Measurements from ENCODE around the gene UBE2J2. TPM values are rescaled to one million over a fixed set of nuclear protein-coding genes. Genes with fewer than 3 reads are reported as not detected.

The UBE2J2 gene
- total RNA-seq, 1 experiment from 2014 or later: 83.4 TPM

GRCh38 chr1:1228187-1228586, 45.5 kb downstream of the UBE2J2 start:
- peaks cover 2% of the 10 kb centered on the region for H3K79me1 ChIP-seq (ENCODE audit: insufficient read depth, low read depth, low read length, poor library complexity, severe bottlenecking)
- no peaks in the 10 kb centered on the region for H3K4me1 ChIP-seq (ENCODE audit: insufficient read depth, low read length)
- H3K36me3 Mint-ChIP-seq (ENCODE audit: insufficient read depth in 1 of 3, low read depth in 3 of 3): peaks cover 15 to 45% (median 39%) of the 10 kb centered on the region in 3 experiments
- no peak overlapping the region for H3K4ac ChIP-seq (ENCODE audit: low read depth, low read length)
- no peaks in the 10 kb centered on the region for H3K27me3 Mint-ChIP-seq (ENCODE audit: low read depth)
- H3K14ac ChIP-seq (ENCODE audit: insufficient read depth, low read length): no peak overlapping the region
- no peak overlapping the region for H3K18ac ChIP-seq (ENCODE audit: insufficient read length, low read depth, low read length)
- no peak overlapping the region for H2BK5ac ChIP-seq (ENCODE audit: insufficient read length, low read length)
- H3K4me3 Mint-ChIP-seq: no peak overlapping the region
- DNase-seq: no peak
- TF ChIP-seq CTCF (conservative IDR thresholded peaks at IDR 0.05): no peak
- no peak overlapping the region for H3K56ac ChIP-seq (ENCODE audit: insufficient read length, low read depth, low read length)
- H4K5ac ChIP-seq (ENCODE audit: insufficient read length, low read depth, low read length): no peak overlapping the region
- H3K4me1 Mint-ChIP-seq: peaks cover 7 to 10% of the 10 kb centered on the region in 2 experiments
- no peak overlapping the region for H2AFZ ChIP-seq (ENCODE audit: low read length)
- H3K9ac ChIP-seq (ENCODE audit: extremely low read depth, insufficient read length, low read length): no peak overlapping the region
- no peak overlapping the region for H2BK20ac ChIP-seq (ENCODE audit: low read depth, low read length, poor library complexity, severe bottlenecking)
- H3K9me3 ChIP-seq (ENCODE audit: control insufficient read depth, low read depth, low read length): no peaks in the 10 kb centered on the region
- no peak overlapping the region for H2AK5ac ChIP-seq (ENCODE audit: insufficient read length, low read length)
- H4K20me1 ChIP-seq (ENCODE audit: control insufficient read depth, insufficient read depth, insufficient read length): no peaks in the 10 kb centered on the region
- no peaks in the 10 kb centered on the region for H3K27me3 ChIP-seq (ENCODE audit: insufficient read depth, low read length)
- H3K23me2 ChIP-seq (ENCODE audit: insufficient read length, low read depth, low read length, poor library complexity, severe bottlenecking): peaks cover 6% of the 10 kb centered on the region
- no peak overlapping the region for H3K23ac ChIP-seq (ENCODE audit: insufficient read length, low read depth, low read length)
- no peak overlapping the region for H4K8ac ChIP-seq (replicated peaks; ENCODE audit: insufficient read length, low read depth, low read length)
- no peak overlapping the region for H3K4me2 ChIP-seq (ENCODE audit: insufficient read depth, insufficient read length, low read length)
- no peak overlapping the region for H3K27ac ChIP-seq (ENCODE audit: insufficient read length, low read depth, low read length)
- H2BK12ac ChIP-seq (ENCODE audit: insufficient read length, low read depth, low read length): no peak overlapping the region
- no peak overlapping the region for H2BK15ac ChIP-seq (ENCODE audit: low read depth, low read length)
- H4K91ac ChIP-seq (ENCODE audit: insufficient read length, low read depth, low read length): no peak overlapping the region
- no peaks in the 10 kb centered on the region for H3K9me3 Mint-ChIP-seq
- H3T11ph ChIP-seq (ENCODE audit: low read length): no peak overlapping the region
- no CpG with 5 or more reads among the region's 30 CpGs for WGBS (ENCODE audit: extremely low coverage, insufficient read length, low lambda C conversion rate)
- H3K79me2 ChIP-seq (ENCODE audit: insufficient read depth, low read length): peaks cover 2% of the 10 kb centered on the region; the same call in 1 of the 2 replicates
- no peak overlapping the region for H2BK120ac ChIP-seq (ENCODE audit: low read depth, low read length, poor library complexity, severe bottlenecking)
- H3K27ac Mint-ChIP-seq: no peak overlapping the region; a peak in 1 of 7 replicates

Data from H9 (cell line).